Retinal pigment epithelial cell (primary cell): ENCODE measurements around the gene C1QL1.

Experiments
- DNase-seq: peaks from one replicate; pipeline ENCODE4 v3.0.0-alpha.2; 2010; ENCODE audit warnings: low read depth
- H3K4me3 ChIP-seq: 2 replicates; pipeline ENCODE4 v1.5.1; 2011; ENCODE audit warnings: mild to moderate bottlenecking, low read length, control low read depth, moderate library complexity
- CTCF ChIP-seq: conservative IDR thresholded peaks from 2 replicates; pipeline ENCODE4 v1.5.1; 2011; ENCODE audit warnings: low read depth, low read length, control low read depth, inconsistent platforms

C1QL1 gene

GRCh38 chr17:44928950-44929720 lies 39.0 kb downstream of the C1QL1 start:
- no peak for DNase-seq
- H3K4me3 ChIP-seq, result no peak overlapping the region
- TF ChIP-seq CTCF, result no peak

GRCh38 chr17:44928136-44928535 lies 40.0 kb downstream of the C1QL1 start:
- no peak for TF ChIP-seq CTCF
- no peak overlapping the region for H3K4me3 ChIP-seq
- DNase-seq, result no peak

GRCh38 chr17:44927696-44928095 lies 40.4 kb downstream of the C1QL1 start:
- H3K4me3 ChIP-seq, result no peak overlapping the region
- no peak for DNase-seq
- no peak for TF ChIP-seq CTCF

GRCh38 chr17:44926821-44927525 lies 41.1 kb downstream of the C1QL1 start:
- H3K4me3 ChIP-seq, result no peak overlapping the region
- TF ChIP-seq CTCF, result no peak
- no peak for DNase-seq

- H3K4me3 ChIP-seq, result no peak overlapping the region
- no peak for DNase-seq
- TF ChIP-seq CTCF, result no peak
These were observed 42.1 kb downstream of the C1QL1 start for GRCh38 chr17:44925731-44926697.

- no peak for TF ChIP-seq CTCF
- no peak for DNase-seq
- H3K4me3 ChIP-seq, result no peak overlapping the region
These were observed 44.0 kb downstream of the C1QL1 start for GRCh38 chr17:44924107-44924544.
